Middle frontal gyrus (tissue), 1 donor: ENCODE measurements around the gene OR51D1.

Source experiments
- DNase-seq: peaks from one replicate; pipeline ENCODE4 v3.0.0-alpha.2; 2015; ENCODE audit warnings: low spot score; ENCODE audit errors: extremely low spot score

Gene OR51D1, protein sequence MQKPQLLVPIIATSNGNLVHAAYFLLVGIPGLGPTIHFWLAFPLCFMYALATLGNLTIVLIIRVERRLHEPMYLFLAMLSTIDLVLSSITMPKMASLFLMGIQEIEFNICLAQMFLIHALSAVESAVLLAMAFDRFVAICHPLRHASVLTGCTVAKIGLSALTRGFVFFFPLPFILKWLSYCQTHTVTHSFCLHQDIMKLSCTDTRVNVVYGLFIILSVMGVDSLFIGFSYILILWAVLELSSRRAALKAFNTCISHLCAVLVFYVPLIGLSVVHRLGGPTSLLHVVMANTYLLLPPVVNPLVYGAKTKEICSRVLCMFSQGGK

DNA sequence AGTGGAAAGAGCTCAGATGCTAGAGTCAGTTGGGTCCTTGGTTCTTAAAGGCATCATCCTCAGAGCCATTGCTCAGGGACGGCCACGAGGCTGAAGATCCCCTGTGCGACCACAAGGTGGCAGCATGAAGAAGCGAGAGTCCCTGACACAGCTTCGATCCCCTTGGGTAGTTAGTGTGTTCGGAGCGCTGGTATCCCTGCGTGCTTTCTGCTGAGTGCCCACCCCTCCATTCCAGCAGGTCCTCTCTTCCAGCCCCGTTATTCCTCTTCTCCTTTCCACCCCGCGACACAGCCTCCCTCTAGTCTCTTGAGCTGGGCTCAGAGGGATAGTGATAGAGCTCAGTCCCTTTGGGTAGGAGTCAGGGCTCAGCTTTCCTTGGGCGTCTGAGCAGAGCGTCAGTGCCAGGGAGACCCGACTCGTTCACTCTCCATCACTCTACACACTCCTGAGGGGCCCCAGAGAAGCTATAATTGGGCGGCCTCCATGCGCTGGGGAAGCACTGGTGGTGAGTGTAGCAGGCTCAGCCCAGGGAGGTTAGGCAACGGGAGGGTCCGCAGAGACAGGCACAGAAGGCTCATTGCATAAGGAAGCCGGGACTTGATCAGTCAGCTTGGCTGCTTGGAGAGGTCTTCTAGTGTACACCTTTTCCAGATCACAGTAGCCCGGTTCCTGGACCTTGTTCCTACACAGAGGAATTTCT is at the start of gene OR51D1:
Gene OR51D1 (plus strand): TSS at position 516 of the 700 bp plus-strand sequence. CDS start 2,314 bp downstream, outside the sequence.
- peak; percentile 60 for DNase-seq

DNA sequence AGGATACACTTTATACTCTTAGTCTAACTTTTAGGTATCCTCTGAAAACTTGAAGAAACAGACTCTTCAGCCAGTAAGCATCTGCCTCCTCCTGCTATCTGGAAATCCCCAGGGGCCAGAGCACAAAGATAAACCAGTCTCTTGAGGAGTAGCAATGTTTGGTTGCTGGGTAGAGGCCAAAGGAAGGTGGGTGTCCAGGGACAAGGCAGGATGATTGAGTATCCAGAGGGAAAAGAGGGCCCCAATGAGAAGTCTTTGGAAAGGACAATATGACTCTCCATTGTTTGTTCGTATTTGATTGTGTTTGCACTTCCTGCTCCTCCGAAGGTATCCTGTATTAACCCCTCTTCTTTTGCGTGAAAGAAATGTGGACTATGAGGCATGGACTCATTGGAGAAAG is 48.3 kb upstream of the OR51D1 start:
- DNase-seq, result no peak

DNA sequence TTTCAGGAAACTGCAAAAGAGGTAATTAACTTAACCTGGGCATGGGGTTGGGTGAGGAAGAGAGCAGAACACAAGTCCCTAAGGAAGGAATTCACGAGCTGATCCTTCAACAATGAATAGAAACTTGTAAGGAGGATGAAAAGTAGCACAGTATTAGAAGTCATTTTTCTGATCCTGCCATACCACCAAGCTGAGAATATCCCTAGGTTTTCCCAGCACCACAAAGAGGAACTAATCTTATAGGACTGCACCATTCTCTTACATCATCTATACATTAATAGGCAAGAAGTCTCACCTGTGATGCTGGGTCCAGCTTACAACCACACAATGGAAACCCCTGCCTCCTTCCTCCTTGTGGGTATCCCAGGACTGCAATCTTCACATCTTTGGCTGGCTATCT is 43.5 kb upstream of the OR51D1 start, which contains the start of gene OR52I1:
Gene OR52I1 (plus strand): TSS at position 301 of the 400 bp plus-strand sequence. CDS start 0 bp downstream, at position 301.
- no peak for DNase-seq

DNA sequence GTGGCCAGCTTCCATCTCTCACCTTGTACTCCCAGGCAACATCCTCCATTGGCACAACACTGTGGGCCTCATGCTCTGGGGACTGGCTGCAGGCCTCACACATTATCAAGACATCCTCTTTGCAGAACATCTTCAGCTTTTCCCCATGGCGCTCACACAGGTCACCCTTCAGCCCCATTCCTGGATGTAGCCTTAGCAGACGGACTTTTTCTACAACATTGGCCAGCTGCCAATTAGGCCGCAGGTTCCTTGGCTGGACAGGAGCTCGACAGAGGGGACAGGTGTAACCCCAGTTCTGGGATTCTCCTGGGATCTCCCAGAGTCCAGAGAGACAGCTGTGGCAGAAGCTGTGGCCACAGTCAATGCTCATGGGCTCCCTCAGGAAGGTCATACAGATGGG is 32.2 kb upstream of the OR51D1 start:
- DNase-seq, result no peak

DNA sequence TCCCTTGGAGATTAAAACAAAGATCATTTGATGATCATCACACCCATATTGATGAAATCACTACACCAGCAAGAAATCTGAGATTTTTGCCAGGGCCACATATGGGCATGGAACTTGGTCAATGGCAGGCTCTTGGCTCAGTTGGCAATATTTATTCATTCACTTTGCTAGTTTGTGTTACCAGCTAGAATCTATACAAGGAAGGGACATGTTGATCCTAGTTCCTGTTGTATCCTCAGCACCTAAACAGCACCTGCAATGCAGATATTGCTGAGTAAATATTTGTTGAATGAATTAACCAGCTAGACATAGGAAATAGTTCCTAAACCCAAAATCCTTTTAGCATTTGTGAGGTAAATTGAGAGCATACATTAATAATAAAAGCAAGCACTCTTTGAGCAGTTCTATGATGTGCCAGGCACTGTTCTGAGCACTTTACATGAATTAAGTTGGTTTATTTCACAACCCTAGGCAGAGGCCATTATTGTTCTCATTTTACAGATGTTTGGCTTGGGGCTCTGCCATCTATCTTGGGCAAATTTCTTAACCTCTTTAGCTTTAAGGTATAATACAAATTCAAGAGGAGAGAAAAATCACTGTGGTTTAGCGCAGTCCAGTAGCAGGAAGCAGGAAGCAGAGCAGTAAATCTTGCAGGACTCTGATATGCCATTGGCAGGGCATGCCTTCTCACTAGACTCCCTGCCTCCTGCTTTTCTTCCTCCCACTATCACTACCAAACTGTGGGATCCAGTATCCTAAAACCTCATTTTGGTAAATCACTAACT is 30.9 kb upstream of the OR51D1 start:
- DNase-seq, result no peak

DNA sequence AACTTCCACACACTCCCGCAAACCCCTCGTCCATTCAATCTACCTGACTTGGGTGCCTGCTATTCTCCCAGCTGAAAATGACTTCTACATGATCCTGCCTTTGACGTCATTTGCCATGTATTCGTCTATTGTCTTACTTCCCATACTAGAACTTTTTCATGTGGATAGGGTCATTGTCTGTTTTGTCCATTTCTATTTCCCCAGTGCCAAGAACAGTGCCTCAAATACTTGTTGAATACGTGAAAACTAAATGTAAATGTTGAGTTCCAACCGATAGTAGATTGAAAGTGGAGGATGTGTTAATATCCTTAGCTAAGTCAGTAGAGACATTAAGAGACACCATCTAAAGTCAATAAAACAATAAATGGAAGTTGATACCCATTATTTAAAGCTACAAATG is 30.2 kb upstream of the OR51D1 start:
- DNase-seq, result no peak

DNA sequence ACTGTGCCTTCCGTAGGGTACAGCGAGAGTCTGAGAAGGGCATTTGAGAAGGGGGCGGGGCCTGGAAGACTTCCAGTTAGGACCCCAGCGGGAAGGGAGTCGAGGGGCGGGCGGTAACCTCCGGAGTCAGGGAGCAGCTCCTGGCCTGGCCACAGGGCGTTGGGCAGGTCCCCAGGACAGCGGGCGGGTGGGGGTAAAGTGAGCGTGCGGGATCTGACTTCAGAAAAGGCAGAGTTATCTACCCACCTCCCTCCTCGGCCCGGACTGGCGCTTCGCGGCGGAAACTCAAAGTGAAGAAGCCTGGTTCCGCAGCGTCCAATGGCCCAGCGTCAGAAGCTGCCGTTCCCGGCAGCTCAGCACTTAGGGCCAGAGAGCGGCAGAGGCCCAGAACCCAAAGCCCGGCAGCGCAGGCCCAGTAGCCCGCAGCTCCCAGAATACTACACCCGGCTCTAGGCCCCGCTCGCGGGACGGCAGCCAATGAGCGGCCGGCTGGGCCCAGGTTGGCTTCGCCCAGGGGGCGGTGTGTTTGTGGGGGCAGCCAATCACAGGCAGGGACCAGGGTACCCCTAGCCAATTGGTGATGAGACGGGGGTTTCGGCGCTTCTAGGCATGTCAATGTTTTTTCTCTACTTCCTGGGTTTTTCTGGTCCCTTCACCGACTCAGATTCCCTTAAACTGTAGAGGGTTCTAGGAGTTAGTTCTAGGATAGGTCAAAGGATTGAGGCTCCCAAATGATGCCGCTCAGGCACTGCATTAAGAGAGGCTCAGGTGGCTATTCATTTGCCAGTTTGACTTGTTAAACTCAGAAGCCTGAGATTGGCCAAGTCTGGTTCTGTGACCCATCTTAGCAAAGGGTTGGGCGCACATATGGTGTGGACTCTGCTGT is 29.3 kb upstream of the OR51D1 start, which contains the start of gene TRIM68:
Gene TRIM68 (minus strand): TSS at position 451 of the 886 bp plus-strand sequence. CDS start 2,727 bp downstream, outside the sequence.
- DNase-seq, result peak; percentile 96

DNA sequence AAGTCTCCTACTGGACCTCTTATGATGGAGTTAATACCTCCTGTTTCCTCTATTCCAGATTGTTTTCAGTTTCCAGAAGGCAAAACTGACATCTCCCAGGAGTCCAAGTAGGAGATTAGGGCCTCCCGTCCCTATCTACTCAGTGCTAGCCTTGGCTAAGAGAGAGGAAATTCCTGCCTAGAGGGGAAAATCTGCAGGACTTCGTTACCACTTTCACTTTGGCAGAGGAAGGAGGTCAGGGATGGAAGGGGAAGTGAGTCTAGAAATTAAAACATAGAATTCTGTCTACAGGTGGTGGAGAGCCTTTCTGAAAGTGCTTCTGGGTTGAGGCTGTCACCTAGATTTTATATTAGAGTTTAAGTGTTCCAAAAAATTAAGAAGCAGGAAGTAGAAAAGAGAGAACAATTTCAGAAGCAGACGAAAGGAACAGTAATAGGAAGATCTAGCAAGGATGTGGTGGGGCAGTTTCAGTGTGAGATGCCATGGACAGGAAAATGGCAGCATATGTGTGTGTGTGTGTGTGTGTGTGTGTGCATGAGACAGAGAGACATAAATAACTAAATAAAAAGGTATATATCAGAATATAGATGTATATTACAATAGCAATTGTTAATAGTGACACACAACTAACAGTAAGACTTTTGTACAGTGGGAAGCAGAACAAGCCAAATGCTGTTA is 26.9 kb upstream of the OR51D1 start:
- DNase-seq, result no peak

DNA sequence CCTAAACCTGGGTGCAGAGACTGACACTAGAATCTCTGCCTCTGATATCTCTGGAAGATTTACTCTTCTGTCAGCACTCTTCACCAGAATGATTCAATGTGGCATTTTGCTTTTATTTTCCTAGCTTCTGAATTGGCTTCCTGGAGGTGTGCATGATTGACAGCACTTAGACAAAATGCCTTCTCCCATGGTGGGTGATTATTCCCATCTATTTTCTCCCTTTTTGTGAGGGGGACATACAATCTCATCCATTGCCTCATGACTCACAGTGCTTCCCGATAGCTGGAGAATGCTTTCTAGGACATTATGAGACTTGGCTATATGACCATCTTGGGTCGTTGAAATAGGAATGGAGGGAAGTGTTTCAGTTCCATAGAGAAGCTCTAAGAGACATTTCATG is 25.3 kb upstream of the OR51D1 start:
- no peak for DNase-seq

DNA sequence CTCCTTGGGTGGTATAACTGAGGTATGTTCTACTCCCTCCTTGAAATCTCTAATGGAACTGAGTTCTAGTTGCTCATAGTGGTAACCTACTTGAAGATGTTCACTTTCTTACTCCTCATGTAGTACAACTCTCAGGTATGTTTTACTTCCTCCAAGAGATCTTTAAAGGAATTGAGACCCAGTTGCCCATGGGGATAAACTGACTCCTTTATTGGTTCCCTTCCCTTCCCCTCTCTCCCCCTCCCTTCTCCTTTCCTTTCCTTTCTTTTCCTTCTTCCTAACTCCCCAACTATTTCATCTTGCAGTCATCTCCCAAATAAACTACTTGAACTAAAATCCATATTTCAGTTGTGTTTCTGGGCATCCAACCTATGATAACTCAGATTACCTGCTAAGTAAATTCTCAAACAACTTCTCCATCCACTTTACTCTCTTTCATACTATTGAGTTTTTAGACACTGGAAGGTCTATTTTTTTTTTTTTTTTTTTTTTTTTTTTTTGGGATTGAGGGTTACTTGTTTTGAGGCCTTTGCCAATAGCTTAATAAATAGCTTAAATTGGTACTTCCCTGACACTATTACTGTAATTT is 21.3 kb upstream of the OR51D1 start:
- no peak for DNase-seq

DNA sequence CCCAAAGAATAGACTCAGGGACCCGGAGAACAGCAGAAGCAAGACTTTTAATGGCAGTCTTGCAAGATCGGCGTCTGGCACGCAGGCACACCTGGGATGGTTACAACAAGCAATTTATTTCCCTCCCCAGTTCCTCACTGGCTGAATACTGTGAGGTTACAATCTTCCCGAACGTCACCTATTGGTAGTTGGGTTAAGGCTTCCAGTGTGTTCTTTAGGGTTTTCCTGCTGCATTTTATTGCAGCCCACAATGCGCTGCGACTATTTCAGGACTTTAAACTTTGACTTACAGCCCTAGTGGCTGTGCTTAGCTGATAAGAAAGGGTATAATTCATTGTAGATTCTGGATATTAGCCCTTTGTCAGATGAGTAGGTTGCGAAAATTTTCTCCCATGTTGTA is 17.8 kb upstream of the OR51D1 start:
- no peak for DNase-seq

DNA sequence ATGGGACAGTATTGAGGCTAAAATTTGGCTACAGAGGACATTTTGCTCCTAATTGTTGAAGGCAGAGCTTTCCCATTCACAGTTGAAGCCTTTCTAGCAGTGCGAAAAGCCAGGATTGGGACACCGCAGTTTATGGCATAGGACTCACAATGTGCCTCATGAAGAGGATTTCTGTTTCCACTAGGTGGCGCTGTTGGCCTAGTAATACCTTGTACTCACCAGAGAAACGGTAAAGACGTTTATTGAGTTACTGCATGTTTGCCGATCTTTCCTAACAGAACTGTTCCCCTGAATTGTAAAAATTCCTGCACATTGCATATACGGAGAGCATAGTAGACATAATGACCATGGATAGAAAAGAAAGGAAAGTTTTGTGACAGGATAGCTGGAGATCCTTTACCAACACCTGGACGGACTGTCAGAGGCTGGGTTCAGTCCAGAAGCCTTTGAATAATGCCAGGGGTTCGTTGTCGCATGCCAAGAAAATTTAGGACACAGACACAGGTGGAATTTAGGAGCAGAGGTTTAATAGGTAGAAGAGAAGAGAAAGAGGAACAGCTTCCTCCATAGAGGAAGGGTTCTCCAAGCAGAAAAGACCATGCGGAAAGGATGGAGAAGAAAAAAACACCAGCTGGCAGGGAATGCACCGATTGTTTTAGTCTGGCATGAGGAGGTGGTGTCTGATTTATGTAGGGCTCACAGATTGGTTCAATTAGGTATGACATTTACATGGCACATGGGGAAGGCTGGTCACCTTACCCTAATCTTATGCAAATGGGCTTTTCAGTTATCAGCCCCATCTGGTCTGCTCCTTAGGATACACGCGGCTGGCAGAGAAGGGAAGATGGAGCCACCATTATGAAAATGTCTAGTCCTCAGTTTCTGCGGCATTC is 10.8 kb upstream of the OR51D1 start:
- no peak for DNase-seq

DNA sequence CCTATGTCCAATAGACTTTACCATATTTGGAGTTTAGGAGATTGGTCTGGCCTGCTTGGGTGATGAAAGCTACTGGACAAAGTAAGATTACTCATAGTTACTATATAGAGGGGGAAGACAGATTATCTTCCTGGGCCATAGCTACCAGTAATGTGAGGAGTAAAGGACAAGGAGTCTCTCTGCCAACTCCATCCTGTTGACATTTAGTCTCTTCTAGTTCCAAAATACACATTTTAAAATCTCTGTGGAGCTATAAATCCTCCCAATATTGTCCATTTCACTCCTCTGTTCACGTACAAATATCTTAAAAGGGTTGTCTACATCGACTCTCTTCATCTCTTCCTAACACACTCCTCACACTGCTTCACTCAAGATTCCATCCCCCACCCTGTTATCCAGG is 1.1 kb upstream of the OR51D1 start:
- no peak for DNase-seq

DNA sequence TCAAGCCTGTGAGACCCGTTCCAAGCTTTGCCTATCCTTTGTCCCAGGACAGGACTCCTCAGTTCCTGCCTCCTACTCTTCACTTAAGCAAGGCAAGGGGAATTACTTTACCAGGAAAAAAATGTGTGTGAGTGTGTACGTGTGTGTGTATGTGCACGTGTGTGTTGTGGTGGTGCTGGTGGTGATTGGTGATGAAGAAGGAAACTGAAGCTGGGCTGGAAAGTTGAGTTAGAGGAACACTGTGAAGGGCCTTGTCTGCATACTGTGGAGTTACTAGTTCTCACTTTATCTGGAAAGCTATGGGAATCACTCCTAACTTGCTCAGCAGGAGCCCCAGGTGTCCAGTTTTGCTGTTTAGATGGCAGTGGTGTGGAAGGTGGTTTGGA is 378 bp downstream of the OR51D1 start:
- DNase-seq, result no peak

DNA sequence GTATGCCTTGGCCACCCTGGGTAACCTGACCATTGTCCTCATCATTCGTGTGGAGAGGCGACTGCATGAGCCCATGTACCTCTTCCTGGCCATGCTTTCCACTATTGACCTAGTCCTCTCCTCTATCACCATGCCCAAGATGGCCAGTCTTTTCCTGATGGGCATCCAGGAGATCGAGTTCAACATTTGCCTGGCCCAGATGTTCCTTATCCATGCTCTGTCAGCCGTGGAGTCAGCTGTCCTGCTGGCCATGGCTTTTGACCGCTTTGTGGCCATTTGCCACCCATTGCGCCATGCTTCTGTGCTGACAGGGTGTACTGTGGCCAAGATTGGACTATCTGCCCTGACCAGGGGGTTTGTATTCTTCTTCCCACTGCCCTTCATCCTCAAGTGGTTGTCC is 2.7 kb downstream of the OR51D1 start:
- no peak for DNase-seq

DNA sequence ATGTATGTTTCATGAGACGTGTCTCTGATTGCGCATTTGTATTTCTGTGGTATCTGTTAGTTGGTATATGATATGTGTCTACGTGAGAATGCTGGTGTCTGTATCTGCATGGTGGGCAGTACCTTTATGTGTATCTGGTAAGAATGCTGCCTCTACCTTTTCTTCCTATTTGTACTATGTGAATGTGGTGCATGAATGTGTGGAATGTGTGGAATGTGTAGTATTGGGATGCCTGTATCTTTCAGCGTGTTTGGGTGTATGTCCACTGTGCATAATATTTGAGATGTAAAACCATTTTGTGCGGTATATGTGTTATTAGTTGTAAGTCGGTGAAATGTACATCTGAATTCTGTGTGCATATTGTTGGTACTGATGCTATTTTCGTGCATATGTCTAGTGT is 4.2 kb downstream of the OR51D1 start:
- no peak for DNase-seq

DNA sequence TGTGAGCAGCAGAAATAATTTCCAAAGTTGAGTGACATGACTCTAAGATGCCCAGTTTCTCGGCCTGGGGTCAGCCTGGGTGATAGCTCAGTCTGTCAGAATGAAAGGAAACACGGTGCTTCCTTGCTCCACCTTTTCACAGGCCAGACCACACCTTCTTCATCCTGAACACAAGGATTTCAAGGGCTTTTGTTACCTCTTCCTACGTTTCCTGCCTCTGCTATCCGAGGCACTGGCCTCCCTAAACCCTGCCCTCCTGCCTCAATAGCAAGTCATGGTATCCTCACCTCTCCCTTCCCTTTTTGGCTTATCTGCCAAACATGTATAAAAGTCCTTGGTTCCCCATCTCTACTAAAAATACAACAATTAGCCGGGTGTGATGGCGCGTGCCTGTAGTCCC is 4.8 kb downstream of the OR51D1 start:
- no peak for DNase-seq

DNA sequence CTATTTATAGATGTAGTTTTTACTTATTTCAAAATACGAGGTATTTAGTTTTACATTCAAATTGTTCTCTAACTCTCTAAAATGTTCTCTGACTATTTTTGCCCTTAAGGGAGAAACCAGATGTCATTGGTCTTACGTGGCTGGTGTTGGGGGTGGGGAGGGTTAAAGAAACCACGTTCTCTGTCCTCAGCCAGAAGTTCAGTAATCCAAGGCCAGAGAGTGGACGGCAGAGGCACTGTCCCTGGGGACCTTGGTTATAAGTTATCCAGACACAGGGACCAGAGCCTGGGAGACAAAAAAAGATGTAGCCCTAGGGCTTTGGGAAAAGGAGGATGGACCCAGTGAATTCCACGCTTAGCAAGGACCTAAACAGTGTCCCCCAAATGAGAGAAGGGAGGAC is 5.8 kb downstream of the OR51D1 start:
- DNase-seq, result no peak

DNA sequence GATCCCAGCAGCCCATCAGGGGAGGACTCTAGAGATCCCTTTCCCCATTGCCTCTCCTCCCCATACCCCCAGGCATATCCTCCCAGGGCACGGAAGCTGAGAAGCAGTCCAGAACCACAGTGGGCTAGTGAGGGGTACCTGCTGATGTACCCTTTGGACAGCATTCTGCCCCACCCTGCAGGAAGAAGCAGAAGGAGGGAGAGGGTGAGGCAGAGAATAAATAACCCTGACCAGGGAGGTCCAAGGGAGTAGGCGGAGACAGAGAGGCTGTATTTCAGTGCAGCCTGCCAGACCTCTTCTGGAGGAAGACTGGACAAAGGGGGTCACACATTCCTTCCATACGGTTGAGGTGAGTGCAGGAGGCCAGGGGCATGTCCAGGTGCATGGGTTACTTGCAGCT is 6.4 kb downstream of the OR51D1 start, which contains the start of gene OR51E1:
Gene OR51E1 (plus strand): TSS at position 301 of the 400 bp plus-strand sequence. CDS start 8,545 bp downstream, outside the sequence.
- no peak for DNase-seq
